Pancreas (tissue), 10 donors: ENCODE data around the gene HERC2. TPM values are rescaled to one million over a fixed set of nuclear protein-coding genes. Genes with fewer than 3 reads are reported as not detected.

ENCODE experiments used
- ATAC-seq, 4 donors: fragments of 200-7000 bp; cut with Tn5 transposase; one replicate each; pipeline versions ENCODE4 v1.8.0 to v1.9.1; 2020; ENCODE audit warnings: mild to moderate bottlenecking in 4 of 4, moderate library complexity in 4 of 4
- DNase-seq, 6 donors: peaks; one replicate each; pipeline ENCODE4 v3.0.0-alpha.2; 2020
- FAIRE-seq: peaks from 2 replicates; lab custom pipeline; 2012; peaks lifted over from hg19 to GRCh38; lab: Jason Lieb, UNC
- H3K27ac ChIP-seq, 4 donors: fragments of 200-600 bp; sonication (generic); 1 replicate in 3 of 4; 2 replicates in 1 of 4; pipeline versions ENCODE4 v1.5.0 to v1.8.0; 2020
- H3K27me3 ChIP-seq, 4 donors: fragments of 200-600 bp; one replicate each; pipeline ENCODE4 v1.8.0; 2021
- H3K36me3 ChIP-seq, 3 donors: fragments of 200-600 bp; sonication (generic) in 1 of 3; one replicate each; pipeline versions ENCODE4 v1.5.0 to v1.8.0; 2020 to 2021
- H3K4me1 ChIP-seq, 3 donors: fragments of 200-600 bp; one replicate each; pipeline ENCODE4 v1.8.0; 2021
- H3K4me3 ChIP-seq, 4 donors: fragments of 200-600 bp; sonication (generic) in 2 of 4; one replicate each; pipeline versions ENCODE4 v1.5.0 to v1.8.0; 2020 to 2021
- H3K9me3 ChIP-seq, 4 donors: fragments of 200-600 bp; one replicate each; pipeline ENCODE4 v1.8.0; 2021
- WGBS, 2 donors: extraction: QIAGEN DNeasy Blood & Tissue Kit; methylation state at CpG; one replicate each; pipeline ENCODE4 v1.1.7; 2013; 5-methylcytosine and 5-hydroxymethylcytosine counted together
- intact Hi-C, 3 donors: fragments of 100-400 bp; cut with DNase I; formaldehyde crosslinking; loops; one replicate each; pipeline versions ENCODE4 v1.11.1 to v1.14.2; 2022
- polyA plus RNA-seq, 2 donors: library from polyadenylated mRNA; stranded (reverse); fragments of 200-250 nt; gene quantifications; one replicate each; pipeline ENCODE4 v1.2.3, GENCODE V29; 2013
- total RNA-seq, 6 donors: library from RNA; stranded (reverse); fragmentation: NEBNext Ultra II Directional in 4 of 6; extraction: Animal tissue kit (Norgen Biotek cat#: 25700) in 4 of 6; gene quantifications; one replicate each; pipeline versions ENCODE4 v1.2.1 to v1.2.4, GENCODE V29; 2021 to 2023
- TF ChIP-seq, protein P1 (sequence below), 4 donors: fragments of 200-600 bp; sonication (generic) in 3 of 4; IDR thresholded peaks; one replicate each; pipeline versions ENCODE4 v1.5.0 to v1.8.0; 2021; ENCODE audit warnings: antibody characterized with exemption in 4 of 4
- donor health status: healthy with polysubstance abuse.
- donor health status: DM: no; HTN: no; CAD: no; lungs with moderate emphysema.
- donor health status: DM: no; HTN: no; CAD: no.
- donor health status: control.
- donor health status: control.
- donor health status: Bipolar disorder and iron deficiency.
- donor health status: DM: yes; HTN: yes; CAD: no.
- donor health status: DM: no; HTN: no; CAD: no.
- donor health status: DM: no; HTN: no; CAD: no.
- donor health status: DM: yes; HTN: yes; CAD: no.

HERC2 gene
- total and polyA plus RNA-seq, 8 donors = 23.7 to 38.7 (median 26.4) TPM

DNA sequence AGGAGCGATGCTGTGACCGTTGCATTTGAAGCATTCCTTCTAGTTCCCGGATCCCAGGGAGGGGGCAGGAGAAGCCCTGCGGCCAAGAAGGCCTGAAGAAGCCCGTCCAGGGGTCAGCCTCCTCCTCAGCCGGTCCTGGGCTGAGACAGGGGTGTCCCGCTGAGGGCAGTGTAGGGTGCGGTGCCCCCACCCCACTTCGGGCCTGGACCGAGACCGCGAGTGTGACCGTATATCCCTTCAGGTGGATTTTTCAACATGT, 225.6 kb downstream of the HERC2 start:
- Histone ChIP-seq H3K27me3 (no peaks in the 10 kb centered on the region), H3K9me3 (no peaks in the 10 kb centered on the region), H3K4me3 (peak overlapping the region; percentile 8 to 49 (median 32)), H3K36me3 (no peaks in the 10 kb centered on the region), H3K27ac (no peak overlapping the region), H3K4me1 (peaks cover 0 to 12% (median 0%) of the 10 kb centered on the region in 3 donors)
- ATAC-seq (peak in 1 of 4 donors; percentile 9), FAIRE-seq (no peak), DNase-seq (no peak)
- 3 to 4% methylated on average over 13 of the region's 13 CpGs for WGBS, 2 donors
- intact Hi-C loops = no loop called here
- TF ChIP-seq, protein P1, sequence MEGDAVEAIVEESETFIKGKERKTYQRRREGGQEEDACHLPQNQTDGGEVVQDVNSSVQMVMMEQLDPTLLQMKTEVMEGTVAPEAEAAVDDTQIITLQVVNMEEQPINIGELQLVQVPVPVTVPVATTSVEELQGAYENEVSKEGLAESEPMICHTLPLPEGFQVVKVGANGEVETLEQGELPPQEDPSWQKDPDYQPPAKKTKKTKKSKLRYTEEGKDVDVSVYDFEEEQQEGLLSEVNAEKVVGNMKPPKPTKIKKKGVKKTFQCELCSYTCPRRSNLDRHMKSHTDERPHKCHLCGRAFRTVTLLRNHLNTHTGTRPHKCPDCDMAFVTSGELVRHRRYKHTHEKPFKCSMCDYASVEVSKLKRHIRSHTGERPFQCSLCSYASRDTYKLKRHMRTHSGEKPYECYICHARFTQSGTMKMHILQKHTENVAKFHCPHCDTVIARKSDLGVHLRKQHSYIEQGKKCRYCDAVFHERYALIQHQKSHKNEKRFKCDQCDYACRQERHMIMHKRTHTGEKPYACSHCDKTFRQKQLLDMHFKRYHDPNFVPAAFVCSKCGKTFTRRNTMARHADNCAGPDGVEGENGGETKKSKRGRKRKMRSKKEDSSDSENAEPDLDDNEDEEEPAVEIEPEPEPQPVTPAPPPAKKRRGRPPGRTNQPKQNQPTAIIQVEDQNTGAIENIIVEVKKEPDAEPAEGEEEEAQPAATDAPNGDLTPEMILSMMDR (IDR thresholded peaks at IDR 0.05) = no peak

DNA sequence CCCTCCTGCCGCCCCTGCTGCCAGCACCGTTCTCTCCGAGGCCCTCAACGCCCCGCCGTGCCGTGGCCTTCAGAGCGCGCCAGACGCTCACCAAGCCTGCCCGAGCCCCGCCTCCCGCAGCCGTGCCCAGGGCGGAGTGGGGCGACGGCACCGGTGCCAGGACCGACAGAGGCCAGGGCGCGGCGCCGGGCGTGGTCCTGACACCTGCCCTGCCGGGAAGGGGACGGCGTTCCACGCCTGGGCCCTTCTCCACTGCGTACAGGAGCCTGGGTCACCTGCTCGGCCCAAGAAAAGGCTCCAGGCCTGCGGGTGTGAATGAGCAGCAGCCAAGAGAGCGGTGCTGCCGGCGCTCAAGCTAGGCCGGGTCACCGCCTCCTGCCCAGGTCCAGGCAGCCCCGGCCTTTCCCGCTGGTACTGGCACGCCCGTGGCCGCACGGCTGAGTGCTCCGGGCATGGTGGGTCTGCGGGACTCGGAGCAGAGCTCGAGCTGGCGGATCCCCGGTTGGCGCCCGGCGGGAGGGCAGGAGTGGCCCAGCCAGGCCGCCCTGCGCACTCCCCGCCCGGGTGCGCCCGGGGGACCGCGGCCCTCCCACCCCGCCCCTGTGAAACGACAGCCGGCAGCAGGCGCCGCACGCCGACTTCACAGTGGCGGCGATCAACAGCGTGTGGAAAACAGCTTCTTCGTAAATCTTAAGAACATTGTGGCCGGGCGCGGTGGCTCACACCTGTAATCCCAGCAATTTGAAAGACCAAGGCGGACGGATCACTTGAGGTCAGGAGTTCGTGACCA, 227.1 kb downstream of the HERC2 start:
- FAIRE-seq (no peak), DNase-seq (peak; percentile 73 to 88 (median 82)), ATAC-seq (peak; percentile 74 to 80 (median 75))
- no peaks in the 10 kb centered on the region for H3K9me3 ChIP-seq
- WGBS, 2 donors = 6 to 7% methylated on average over 65 to 76 of the region's 76 CpGs
- no peaks in the 10 kb centered on the region for H3K27me3 ChIP-seq
- H3K4me1 ChIP-seq = peaks cover 0 to 12% (median 0%) of the 10 kb centered on the region in 3 donors
- TF ChIP-seq, protein P1 (IDR thresholded peaks at IDR 0.05) = no peak
- no peaks in the 10 kb centered on the region for H3K36me3 ChIP-seq
- peak overlapping the region; percentile 8 to 49 (median 26) for H3K4me3 ChIP-seq
- intact Hi-C loops = no loop called here
- H3K27ac ChIP-seq = peak overlapping the region; percentile 39 to 81 (median 68)

DNA sequence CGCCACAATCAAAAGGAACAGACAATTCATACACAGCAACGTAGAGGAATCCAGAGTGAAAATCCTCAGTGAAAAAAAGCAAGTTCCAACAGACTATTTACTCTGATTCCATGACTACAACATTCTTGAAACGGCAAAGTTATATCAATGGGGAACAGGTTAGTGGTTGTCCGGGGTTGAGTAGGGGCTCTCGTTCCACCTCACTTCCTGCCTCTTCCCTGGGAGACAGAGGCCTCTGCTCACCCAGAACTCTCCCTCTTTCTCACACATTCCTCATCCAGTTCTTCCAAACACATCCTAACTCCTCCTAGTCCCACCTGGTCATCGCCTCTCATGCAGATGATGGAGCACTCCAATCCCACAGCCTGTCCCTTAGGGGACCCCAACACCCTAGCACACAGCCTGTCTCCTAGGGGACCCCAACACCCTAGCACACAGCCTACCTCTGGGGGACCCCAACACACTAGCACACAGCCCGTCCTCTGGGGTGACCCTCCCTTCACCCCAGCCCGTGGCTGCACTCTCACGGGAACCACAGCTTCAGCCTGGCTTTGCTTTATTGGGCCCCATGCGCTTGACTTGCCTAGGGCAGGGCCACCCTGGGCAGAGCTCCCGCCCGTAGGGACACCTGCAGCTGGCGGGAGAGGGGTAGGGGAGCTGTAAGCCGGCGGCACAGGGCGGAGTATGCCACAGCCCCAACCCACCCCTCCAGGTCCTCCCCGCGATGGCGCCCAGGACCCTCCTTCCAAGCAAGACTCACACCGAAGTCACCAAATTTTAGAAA, 228.0 kb downstream of the HERC2 start:
- Histone ChIP-seq H3K4me1 (peaks cover 0 to 12% (median 0%) of the 10 kb centered on the region in 3 donors), H3K27me3 (no peaks in the 10 kb centered on the region), H3K27ac (peak overlapping the region in 1 of 4 donors; percentile 81), H3K9me3 (no peaks in the 10 kb centered on the region), H3K36me3 (no peaks in the 10 kb centered on the region), H3K4me3 (peak overlapping the region in 1 of 4 donors; percentile 49)
- ATAC-seq (no peak), DNase-seq (peak in 1 of 6 donors; percentile 55), FAIRE-seq (no peak)
- intact Hi-C loops = no loop called here
- 77% methylated on average over 20 of the region's 20 CpGs for WGBS, 2 donors
- TF ChIP-seq, protein P1 (IDR thresholded peaks at IDR 0.05) = no peak

DNA sequence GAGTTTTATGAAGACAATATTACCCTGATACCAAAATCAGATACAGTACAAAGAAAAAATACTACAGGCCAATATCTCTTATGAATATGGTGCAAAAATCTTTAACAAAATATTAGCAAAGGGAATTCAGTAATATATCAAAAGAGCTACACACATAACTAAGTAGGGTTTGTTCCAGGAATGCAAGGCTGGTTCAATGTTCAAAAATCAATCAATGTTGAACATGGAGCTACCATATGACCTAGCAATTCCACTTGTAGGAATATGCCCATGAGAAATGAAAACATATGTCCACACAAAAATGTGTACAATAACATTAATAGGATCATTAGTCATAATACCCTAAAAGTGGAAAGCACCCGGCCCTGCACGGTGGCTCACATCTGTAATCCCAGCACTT, 230.7 kb downstream of the HERC2 start:
- no peaks in the 10 kb centered on the region for H3K27me3 ChIP-seq
- H3K4me1 ChIP-seq = peaks cover 0 to 7% (median 0%) of the 10 kb centered on the region in 3 donors
- H3K27ac ChIP-seq = no peak overlapping the region
- no peak for DNase-seq
- intact Hi-C loops = no loop called here
- 76 to 95% methylated on average over 2 of the region's 2 CpGs for WGBS, 2 donors
- FAIRE-seq = no peak
- TF ChIP-seq, protein P1 (IDR thresholded peaks at IDR 0.05) = no peak
- ATAC-seq = no peak
- no peak overlapping the region for H3K4me3 ChIP-seq
- no peaks in the 10 kb centered on the region for H3K9me3 ChIP-seq
- H3K36me3 ChIP-seq = no peaks in the 10 kb centered on the region
